GM18505 (cell line): ENCODE data around the gene ELANE.

Source experiments
- ATAC-seq: cut with Tn5 transposase; IDR thresholded peaks from one replicate; pipeline ENCODE4 v1.9.1; 2021; ENCODE audit not compliant: unreplicated experiment
- POLR2A ChIP-seq: IDR thresholded peaks from 4 replicates; pipeline ENCODE4 v1.6.1; 2011; ENCODE audit warnings: borderline replicate concordance; ENCODE audit not compliant: insufficient read depth, insufficient read length; ENCODE audit errors: extremely low read depth

ELANE gene

DNA sequence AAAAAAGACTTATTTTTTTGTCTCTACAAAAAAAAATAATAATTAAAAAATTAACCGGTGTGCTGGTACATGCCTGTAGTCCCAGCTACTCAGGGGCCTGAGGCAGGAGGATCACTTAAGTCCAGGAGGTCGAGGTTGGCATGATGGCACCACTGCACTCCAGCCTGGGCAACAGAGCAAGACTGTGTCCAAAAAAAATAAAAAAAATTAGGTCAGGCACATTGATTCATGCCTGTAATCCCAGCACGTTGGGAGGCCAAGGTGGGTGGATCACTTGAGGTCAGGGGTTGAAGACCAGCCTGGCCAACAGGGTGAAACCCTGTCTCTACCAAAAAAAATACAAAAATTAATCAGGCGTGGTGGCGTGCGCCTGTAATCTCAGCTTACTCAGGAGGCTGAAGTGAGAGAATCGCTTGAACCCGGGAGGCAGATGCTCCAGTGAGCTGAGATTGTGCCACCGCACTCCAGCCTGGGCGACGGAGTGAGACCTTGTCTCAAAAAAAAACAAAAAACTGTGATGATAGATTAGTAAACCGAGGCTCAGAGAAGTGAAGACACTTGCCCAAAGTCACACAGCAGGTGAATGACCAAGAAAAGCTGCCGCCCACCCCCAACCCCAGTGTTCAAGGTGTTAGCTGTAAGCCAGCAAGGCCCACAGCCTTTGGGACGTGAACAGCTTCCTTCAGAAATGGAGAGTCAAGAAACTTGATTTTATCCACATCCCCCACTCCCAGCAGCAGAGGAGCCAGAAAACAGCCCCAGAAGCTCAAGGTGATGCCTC lies 50.5 kb downstream of the ELANE start:
- ATAC-seq: no peak
- no peak for TF ChIP-seq POLR2A

- no peak for TF ChIP-seq POLR2A
- ATAC-seq: no peak
Measured at GRCh38 chr19:903266-903797, 51.2 kb downstream of the ELANE start.

DNA sequence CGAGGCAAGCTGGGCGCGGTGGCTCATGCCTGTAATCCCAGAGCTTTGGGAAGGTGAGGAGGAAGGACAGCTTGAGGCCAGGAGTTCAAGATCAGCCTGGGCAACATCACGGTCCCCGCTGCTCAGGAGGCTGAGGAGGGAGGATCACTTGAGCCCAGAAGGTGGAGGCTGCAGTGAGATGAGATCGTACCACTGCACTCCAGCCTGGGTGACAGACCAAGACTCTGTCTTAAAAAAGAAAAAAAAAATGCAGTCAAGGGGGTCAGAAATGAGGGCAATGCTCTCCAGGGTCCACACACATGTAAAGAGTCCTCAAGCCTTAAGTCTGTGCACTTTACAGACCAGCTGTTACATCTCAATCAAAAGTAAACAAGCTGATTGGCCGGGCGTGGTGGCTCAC lies 52.4 kb downstream of the ELANE start:
- TF ChIP-seq POLR2A: no peak
- ATAC-seq: no peak
